CD4-positive, CD25-positive, alpha-beta regulatory T cell (primary cell): ENCODE data around the gene PCBP3. TPM values are rescaled to one million over a fixed set of nuclear protein-coding genes. Genes with fewer than 3 reads are reported as not detected.
"Not testable (repeated sequence)": the region's sequence is repeated elsewhere in the genome, so short reads cannot be mapped to it uniquely, and the experiment has no call there.

Experiments used
- ATAC-seq, 2 donors: fragments of 150-1000 bp; cut with Tn5 transposase; one replicate each; pipeline ENCODE4 v1.10.0; 2021; ENCODE audit warnings: low read depth in 2 of 2, moderate number of reproducible peaks in 2 of 2, moderate library complexity in 1 of 2
- DNase-seq, 3 donors: peaks; one replicate each; pipeline versions ENCODE4 v3.0.0 to v3.0.0-alpha.2; 2012 to 2022; ENCODE audit warnings: mixed read lengths in 1 of 3
- H3K27ac ChIP-seq: one replicate; pipeline ENCODE4 v1.7.0; 2013; ENCODE audit warnings: mild to moderate bottlenecking, low read length; ENCODE audit not compliant: insufficient read depth, poor library complexity, severe bottlenecking
- H3K27me3 ChIP-seq: one replicate; pipeline ENCODE4 v1.7.0; 2013; ENCODE audit warnings: low read length; ENCODE audit not compliant: control insufficient read depth, insufficient read depth
- H3K36me3 ChIP-seq: one replicate; pipeline ENCODE4 v1.7.0; 2013; ENCODE audit warnings: mild to moderate bottlenecking, low read length, moderate library complexity; ENCODE audit not compliant: control insufficient read depth, insufficient read depth
- H3K4me1 ChIP-seq: 2 replicates; pipeline ENCODE4 v1.7.0; 2013; ENCODE audit warnings: mild to moderate bottlenecking, low read length; ENCODE audit not compliant: insufficient read depth, control insufficient read depth, poor library complexity, severe bottlenecking
- H3K4me3 ChIP-seq: one replicate; pipeline ENCODE4 v1.7.0; 2013; ENCODE audit warnings: low read depth, mild to moderate bottlenecking, low read length, moderate library complexity
- H3K9me3 ChIP-seq, 2 experiments: 1 replicate in 1 of 2; 2 replicates in 1 of 2; pipeline ENCODE4 v1.7.0; 2013; ENCODE audit warnings: low read length in 2 of 2, mild to moderate bottlenecking in 1 of 2, moderate library complexity in 1 of 2; ENCODE audit not compliant: control insufficient read depth in 2 of 2
- H3K27ac Mint-ChIP-seq, 3 donors: one replicate each; pipeline ENCODE4 v1.8.0; 2020 to 2022; ENCODE audit warnings: mild to moderate bottlenecking in 3 of 3, mixed read lengths in 3 of 3, moderate library complexity in 2 of 3
- H3K27me3 Mint-ChIP-seq: one replicate; pipeline ENCODE4 v1.8.0; 2022; ENCODE audit warnings: mild to moderate bottlenecking, mixed read lengths
- H3K36me3 Mint-ChIP-seq: one replicate; pipeline ENCODE4 v1.8.0; 2020; ENCODE audit warnings: mixed read lengths
- H3K4me1 Mint-ChIP-seq, 4 donors: one replicate each; pipeline ENCODE4 v1.8.0; 2020 to 2022; ENCODE audit warnings: mixed read lengths in 4 of 4, mild to moderate bottlenecking in 1 of 4
- H3K4me3 Mint-ChIP-seq, 4 donors: one replicate each; pipeline ENCODE4 v1.8.0; 2020 to 2022; ENCODE audit warnings: mild to moderate bottlenecking in 4 of 4, mixed read lengths in 4 of 4, moderate library complexity in 3 of 4
- H3K9me3 Mint-ChIP-seq, 7 donors: one replicate each; pipeline ENCODE4 v1.8.0; 2020 to 2022; ENCODE audit warnings: mixed read lengths in 7 of 7, mild to moderate bottlenecking in 3 of 7, moderate library complexity in 2 of 7
- polyA plus RNA-seq, 4 donors: library from polyadenylated mRNA; unstranded; fragments of 300-500 nt; fragmentation: Illumina TruSeq; gene quantifications; one replicate each; pipeline ENCODE4 v1.2.3, GENCODE V29; 2021
- total RNA-seq: library from RNA; stranded (reverse); gene quantifications from one replicate; pipeline ENCODE4 v1.2.3, GENCODE V29; 2022

Gene PCBP3
- total and polyA plus RNA-seq, 5 donors from 2014 or later = 0.72 to 5.3 (median 2.3) TPM

GRCh38 chr21:45699966-45700365 lies 56.4 kb downstream of the PCBP3 start:
- H3K36me3 Mint-ChIP-seq = no peaks in the 10 kb centered on the region
- ATAC-seq (no peak), DNase-seq (no peak)
- H3K4me1 ChIP-seq = peaks cover 7% of the 10 kb centered on the region
- peaks cover 5% of the 10 kb centered on the region for H3K27me3 Mint-ChIP-seq
- H3K27ac Mint-ChIP-seq = no peak overlapping the region
- H3K9me3 ChIP-seq = no peaks in the 10 kb centered on the region
- H3K4me3 ChIP-seq = no peak overlapping the region
- peaks cover 0 to 2% (median 0%) of the 10 kb centered on the region in 7 donors for H3K9me3 Mint-ChIP-seq
- H3K27me3 ChIP-seq = no peaks in the 10 kb centered on the region
- no peaks in the 10 kb centered on the region for H3K36me3 ChIP-seq
- H3K27ac ChIP-seq = no peak overlapping the region
- H3K4me3 Mint-ChIP-seq = no peak overlapping the region
- H3K4me1 Mint-ChIP-seq = peaks cover 4 to 16% (median 8%) of the 10 kb centered on the region in 4 donors

- no peak overlapping the region for H3K4me3 ChIP-seq
- H3K36me3 ChIP-seq = no peaks in the 10 kb centered on the region
- H3K4me1 ChIP-seq = peaks cover 7% of the 10 kb centered on the region
- no peak overlapping the region for H3K27ac Mint-ChIP-seq
- peaks cover 5% of the 10 kb centered on the region for H3K27me3 Mint-ChIP-seq
- DNase-seq = no peak
- no peak for ATAC-seq
- H3K27me3 ChIP-seq = no peaks in the 10 kb centered on the region
- H3K36me3 Mint-ChIP-seq = no peaks in the 10 kb centered on the region
- H3K9me3 Mint-ChIP-seq = peaks cover 0 to 2% (median 0%) of the 10 kb centered on the region in 7 donors
- H3K4me1 Mint-ChIP-seq = peaks cover 4 to 16% (median 8%) of the 10 kb centered on the region in 4 donors
- H3K27ac ChIP-seq = no peak overlapping the region
- H3K4me3 Mint-ChIP-seq = no peak overlapping the region
- H3K9me3 ChIP-seq = no peaks in the 10 kb centered on the region
Measured at GRCh38 chr21:45700461-45700860, 56.9 kb downstream of the PCBP3 start.

GRCh38 chr21:45704311-45705108 lies 61.0 kb downstream of the PCBP3 start:
- ATAC-seq (no peak), DNase-seq (no peak)
- Histone ChIP-seq H3K4me1 (no peaks in the 10 kb centered on the region), H3K9me3 (no peaks in the 10 kb centered on the region), H3K4me3 (no peak overlapping the region), H3K27me3 (no peaks in the 10 kb centered on the region), H3K36me3 (no peaks in the 10 kb centered on the region), H3K27ac (no peak overlapping the region)
- peaks cover 0 to 2% (median 0%) of the 10 kb centered on the region in 7 donors for H3K9me3 Mint-ChIP-seq
- peaks cover under 1 to 5% (median 3%) of the 10 kb centered on the region in 4 donors for H3K4me1 Mint-ChIP-seq
- H3K36me3 Mint-ChIP-seq = no peaks in the 10 kb centered on the region
- H3K4me3 Mint-ChIP-seq = no peak overlapping the region
- H3K27ac Mint-ChIP-seq = no peak overlapping the region
- peaks cover 1% of the 10 kb centered on the region for H3K27me3 Mint-ChIP-seq

GRCh38 chr21:45706299-45706698 lies 62.8 kb downstream of the PCBP3 start:
- H3K36me3 Mint-ChIP-seq = no peaks in the 10 kb centered on the region
- H3K27me3 Mint-ChIP-seq = no peaks in the 10 kb centered on the region
- no peak overlapping the region for H3K4me3 Mint-ChIP-seq
- no peaks in the 10 kb centered on the region for H3K36me3 ChIP-seq
- peaks cover 1% of the 10 kb centered on the region in 2 experiments for H3K9me3 ChIP-seq
- H3K27ac ChIP-seq = no peak overlapping the region
- no peak for DNase-seq
- H3K4me3 ChIP-seq = no peak overlapping the region
- H3K27ac Mint-ChIP-seq = no peak overlapping the region
- no peak for ATAC-seq
- H3K4me1 ChIP-seq = no peaks in the 10 kb centered on the region
- no peaks in the 10 kb centered on the region for H3K4me1 Mint-ChIP-seq
- no peaks in the 10 kb centered on the region for H3K27me3 ChIP-seq
- H3K9me3 Mint-ChIP-seq = peaks cover 0 to 5% (median 2%) of the 10 kb centered on the region in 7 donors

GRCh38 chr21:45709173-45709572 lies 65.6 kb downstream of the PCBP3 start:
- no peak overlapping the region for H3K27ac ChIP-seq
- peaks cover 3% of the 10 kb centered on the region for H3K27me3 ChIP-seq
- peaks cover 6 to 7% of the 10 kb centered on the region in 2 experiments for H3K9me3 ChIP-seq
- H3K4me3 ChIP-seq = no peak overlapping the region
- no peak overlapping the region for H3K4me3 Mint-ChIP-seq
- H3K9me3 Mint-ChIP-seq = peaks cover 0 to 11% (median 5%) of the 10 kb centered on the region in 7 donors
- no peak for ATAC-seq
- no peaks in the 10 kb centered on the region for H3K36me3 ChIP-seq
- no peak overlapping the region for H3K27ac Mint-ChIP-seq
- no peaks in the 10 kb centered on the region for H3K27me3 Mint-ChIP-seq
- DNase-seq = no peak
- H3K36me3 Mint-ChIP-seq = no peaks in the 10 kb centered on the region
- no peaks in the 10 kb centered on the region for H3K4me1 ChIP-seq
- H3K4me1 Mint-ChIP-seq = no peaks in the 10 kb centered on the region

- H3K9me3 ChIP-seq = peaks cover 6 to 7% of the 10 kb centered on the region in 2 experiments
- no peaks in the 10 kb centered on the region for H3K36me3 ChIP-seq
- no peaks in the 10 kb centered on the region for H3K4me1 Mint-ChIP-seq
- no peak for ATAC-seq
- no peak overlapping the region for H3K4me3 Mint-ChIP-seq
- no peak overlapping the region for H3K27ac Mint-ChIP-seq
- no peak overlapping the region for H3K4me3 ChIP-seq
- no peak for DNase-seq
- H3K9me3 Mint-ChIP-seq = peaks cover 0 to 11% (median 5%) of the 10 kb centered on the region in 7 donors
- H3K36me3 Mint-ChIP-seq = no peaks in the 10 kb centered on the region
- no peak overlapping the region for H3K27ac ChIP-seq
- no peaks in the 10 kb centered on the region for H3K27me3 Mint-ChIP-seq
- peaks cover 3% of the 10 kb centered on the region for H3K27me3 ChIP-seq
- H3K4me1 ChIP-seq = no peaks in the 10 kb centered on the region
Measured at GRCh38 chr21:45709696-45710268, 66.3 kb downstream of the PCBP3 start.

GRCh38 chr21:45710306-45710705 lies 66.8 kb downstream of the PCBP3 start:
- H3K4me3 Mint-ChIP-seq, H3K4me3 ChIP-seq, H3K27ac ChIP-seq, H3K36me3 Mint-ChIP-seq, H3K4me1 Mint-ChIP-seq, DNase-seq, H3K27me3 ChIP-seq, ATAC-seq, H3K4me1 ChIP-seq, H3K27me3 Mint-ChIP-seq, H3K36me3 ChIP-seq, H3K9me3 ChIP-seq: not testable (repeated sequence)
- peaks cover 0 to 11% (median 5%) of the 10 kb centered on the region in 7 donors for H3K9me3 Mint-ChIP-seq
- peak overlapping the region in 1 of 3 donors; percentile 57 for H3K27ac Mint-ChIP-seq
